PFSK-1 (cell line): ENCODE results near the gene PKN2.

Experiments used
- POLR2AphosphoS5 ChIP-seq: IDR thresholded peaks from 2 replicates; pipeline ENCODE4 v1.6.1; 2012; ENCODE audit warnings: low read depth, mild to moderate bottlenecking, control low read depth, low read length, moderate library complexity
- TAF1 ChIP-seq: IDR thresholded peaks from 2 replicates; pipeline ENCODE4 v1.6.1; 2012; ENCODE audit warnings: low read length, control low read depth, borderline replicate concordance; ENCODE audit not compliant: insufficient read depth
- TF ChIP-seq, protein P1 (sequence below), 2 experiments: IDR thresholded peaks; 2 replicates each; pipeline versions ENCODE4 v1.6.1 to v1.8.0; 2011 to 2012; ENCODE audit warnings: low read depth in 2 of 2, low read length in 2 of 2, control low read depth in 1 of 2, inconsistent platforms in 1 of 2, mild to moderate bottlenecking in 1 of 2, moderate library complexity in 1 of 2; ENCODE audit not compliant: insufficient read depth in 1 of 2

DNA sequence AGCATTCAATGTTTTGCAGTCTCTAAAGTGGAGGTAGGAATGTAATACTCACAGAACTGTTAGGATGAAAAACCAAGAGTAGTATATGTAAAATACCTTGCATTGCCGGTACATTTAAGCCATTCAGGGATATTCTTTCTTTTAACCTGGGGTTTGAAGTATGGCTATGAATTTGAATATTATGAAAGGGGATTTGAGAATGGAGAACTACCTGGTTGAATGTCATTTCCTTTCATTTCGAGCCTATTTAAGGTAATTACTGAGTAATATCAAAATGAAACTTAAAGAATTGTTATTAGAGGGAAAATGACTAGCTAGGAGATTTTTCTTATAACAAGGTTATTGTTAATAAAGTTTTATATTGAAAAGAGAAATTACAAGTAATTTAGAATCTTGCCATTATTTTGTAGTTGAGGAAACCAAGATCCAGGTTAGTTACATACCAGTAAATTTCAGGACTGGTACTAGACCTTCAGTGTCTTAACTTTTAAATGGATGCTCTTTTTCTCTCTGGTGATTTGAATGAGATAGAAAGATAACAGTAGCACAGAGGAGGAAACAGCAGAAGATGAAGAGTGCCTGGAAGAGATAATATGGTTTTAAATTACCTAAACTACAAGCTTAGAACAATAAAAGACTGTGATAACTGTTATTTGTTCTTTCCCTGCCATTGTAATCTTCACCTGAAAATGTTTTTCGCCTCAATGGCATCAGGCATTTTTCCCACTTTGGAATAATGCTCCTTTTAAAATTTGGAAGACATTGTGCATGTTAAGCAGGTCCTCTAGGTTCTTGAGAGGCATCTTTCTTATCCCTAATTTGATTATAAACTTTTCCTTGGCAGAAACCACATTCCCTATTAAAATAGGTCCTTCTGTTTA lies 103.2 kb downstream of the PKN2 start:
- TF ChIP-seq TAF1 (no peak), POLR2AphosphoS5 (no peak)
- TF ChIP-seq, protein P1, sequence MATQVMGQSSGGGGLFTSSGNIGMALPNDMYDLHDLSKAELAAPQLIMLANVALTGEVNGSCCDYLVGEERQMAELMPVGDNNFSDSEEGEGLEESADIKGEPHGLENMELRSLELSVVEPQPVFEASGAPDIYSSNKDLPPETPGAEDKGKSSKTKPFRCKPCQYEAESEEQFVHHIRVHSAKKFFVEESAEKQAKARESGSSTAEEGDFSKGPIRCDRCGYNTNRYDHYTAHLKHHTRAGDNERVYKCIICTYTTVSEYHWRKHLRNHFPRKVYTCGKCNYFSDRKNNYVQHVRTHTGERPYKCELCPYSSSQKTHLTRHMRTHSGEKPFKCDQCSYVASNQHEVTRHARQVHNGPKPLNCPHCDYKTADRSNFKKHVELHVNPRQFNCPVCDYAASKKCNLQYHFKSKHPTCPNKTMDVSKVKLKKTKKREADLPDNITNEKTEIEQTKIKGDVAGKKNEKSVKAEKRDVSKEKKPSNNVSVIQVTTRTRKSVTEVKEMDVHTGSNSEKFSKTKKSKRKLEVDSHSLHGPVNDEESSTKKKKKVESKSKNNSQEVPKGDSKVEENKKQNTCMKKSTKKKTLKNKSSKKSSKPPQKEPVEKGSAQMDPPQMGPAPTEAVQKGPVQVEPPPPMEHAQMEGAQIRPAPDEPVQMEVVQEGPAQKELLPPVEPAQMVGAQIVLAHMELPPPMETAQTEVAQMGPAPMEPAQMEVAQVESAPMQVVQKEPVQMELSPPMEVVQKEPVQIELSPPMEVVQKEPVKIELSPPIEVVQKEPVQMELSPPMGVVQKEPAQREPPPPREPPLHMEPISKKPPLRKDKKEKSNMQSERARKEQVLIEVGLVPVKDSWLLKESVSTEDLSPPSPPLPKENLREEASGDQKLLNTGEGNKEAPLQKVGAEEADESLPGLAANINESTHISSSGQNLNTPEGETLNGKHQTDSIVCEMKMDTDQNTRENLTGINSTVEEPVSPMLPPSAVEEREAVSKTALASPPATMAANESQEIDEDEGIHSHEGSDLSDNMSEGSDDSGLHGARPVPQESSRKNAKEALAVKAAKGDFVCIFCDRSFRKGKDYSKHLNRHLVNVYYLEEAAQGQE (IDR thresholded peaks at IDR 0.05; ENCODE audit: insufficient read depth in 1 of 2, low read depth in 2 of 2, low read length in 2 of 2), result no peak
